H9 (cell line): ENCODE results near the gene MTHFD2. TPM values are rescaled to one million over a fixed set of nuclear protein-coding genes. Genes with fewer than 3 reads are reported as not detected.

ENCODE experiments used
- DNase-seq: peaks from one replicate; pipeline ENCODE4 v3.0.0-alpha.2; 2017
- H2AFZ ChIP-seq: one replicate; pipeline ENCODE4 v1.6.1; 2013; ENCODE audit warnings: mild to moderate bottlenecking, low read length, control low read depth, moderate library complexity
- H2AK5ac ChIP-seq: 2 replicates; pipeline ENCODE4 v1.6.1; 2013; ENCODE audit warnings: low read length, control low read depth, mixed read lengths; ENCODE audit not compliant: insufficient read length
- H2BK120ac ChIP-seq: one replicate; pipeline ENCODE4 v1.6.1; 2013; ENCODE audit warnings: low read depth, mild to moderate bottlenecking, low read length, control low read depth, inconsistent platforms; ENCODE audit not compliant: poor library complexity, severe bottlenecking
- H2BK12ac ChIP-seq: 2 replicates; pipeline ENCODE4 v1.6.1; 2013; ENCODE audit warnings: low read length, control low read depth, mixed read lengths, low read depth; ENCODE audit not compliant: insufficient read length
- H2BK15ac ChIP-seq: 2 replicates; pipeline ENCODE4 v1.6.1; 2013; ENCODE audit warnings: low read depth, low read length, control low read depth
- H2BK20ac ChIP-seq: one replicate; pipeline ENCODE4 v1.6.1; 2013; ENCODE audit warnings: low read depth, mild to moderate bottlenecking, low read length, control low read depth, inconsistent platforms; ENCODE audit not compliant: poor library complexity, severe bottlenecking
- H2BK5ac ChIP-seq: 2 replicates; pipeline ENCODE4 v1.6.1; 2013; ENCODE audit warnings: low read length, control low read depth, mixed read lengths; ENCODE audit not compliant: insufficient read length
- H3K14ac ChIP-seq: 2 replicates; pipeline ENCODE4 v1.6.1; 2013; ENCODE audit warnings: low read length, control low read depth; ENCODE audit not compliant: insufficient read depth
- H3K18ac ChIP-seq: 2 replicates; pipeline ENCODE4 v1.6.1; 2013; ENCODE audit warnings: low read depth, mild to moderate bottlenecking, mixed read lengths, low read length, control low read depth; ENCODE audit not compliant: insufficient read length
- H3K23ac ChIP-seq: 2 replicates; pipeline ENCODE4 v1.6.1; 2013; ENCODE audit warnings: low read length, control low read depth, mixed read lengths, low read depth; ENCODE audit not compliant: insufficient read length
- H3K23me2 ChIP-seq: 2 replicates; pipeline ENCODE4 v1.6.1; 2013; ENCODE audit warnings: low read depth, mild to moderate bottlenecking, mixed read lengths, low read length, control low read depth; ENCODE audit not compliant: insufficient read length, poor library complexity, severe bottlenecking
- H3K27ac ChIP-seq: 2 replicates; pipeline ENCODE4 v1.5.1; 2013; ENCODE audit warnings: low read length, control low read depth, mixed read lengths, low read depth; ENCODE audit not compliant: insufficient read length
- H3K27me3 ChIP-seq: 2 replicates; pipeline ENCODE4 v1.6.1; 2013; ENCODE audit warnings: low read length, control low read depth, inconsistent platforms; ENCODE audit not compliant: insufficient read depth
- H3K4ac ChIP-seq: 2 replicates; pipeline ENCODE4 v1.6.1; 2013; ENCODE audit warnings: low read depth, mild to moderate bottlenecking, control low read depth, inconsistent platforms, low read length, moderate library complexity
- H3K4me1 ChIP-seq: 2 replicates; pipeline ENCODE4 v1.6.1; 2013; ENCODE audit warnings: low read length, control low read depth, inconsistent platforms; ENCODE audit not compliant: insufficient read depth
- H3K4me2 ChIP-seq: 2 replicates; pipeline ENCODE4 v1.6.1; 2013; ENCODE audit warnings: low read length, control low read depth, mixed read lengths; ENCODE audit not compliant: insufficient read length, insufficient read depth
- H3K56ac ChIP-seq: 2 replicates; pipeline ENCODE4 v1.6.1; 2013; ENCODE audit warnings: low read depth, mild to moderate bottlenecking, mixed read lengths, low read length, control low read depth; ENCODE audit not compliant: insufficient read length
- H3K79me1 ChIP-seq: 2 replicates; pipeline ENCODE4 v1.6.1; 2013; ENCODE audit warnings: low read depth, mild to moderate bottlenecking, moderate library complexity, low read length, control low read depth, inconsistent platforms; ENCODE audit not compliant: insufficient read depth, poor library complexity, severe bottlenecking
- H3K79me2 ChIP-seq: 2 replicates; pipeline ENCODE4 v1.6.1; 2013; ENCODE audit warnings: low read length, control low read depth, inconsistent platforms; ENCODE audit not compliant: insufficient read depth
- H3K9ac ChIP-seq: 2 replicates; pipeline ENCODE4 v1.6.1; 2013; ENCODE audit warnings: low read length, control low read depth, mixed read lengths; ENCODE audit not compliant: insufficient read length; ENCODE audit errors: extremely low read depth
- H3K9me3 ChIP-seq: one replicate; pipeline ENCODE4 v1.6.1; 2013; ENCODE audit warnings: low read depth, low read length, inconsistent platforms; ENCODE audit not compliant: control insufficient read depth
- H3T11ph ChIP-seq: one replicate; pipeline ENCODE4 v1.6.1; 2013; ENCODE audit warnings: mild to moderate bottlenecking, low read length, control low read depth, inconsistent platforms
- H4K20me1 ChIP-seq: one replicate; pipeline ENCODE4 v1.6.1; 2013; ENCODE audit not compliant: control insufficient read depth, insufficient read length, insufficient read depth
- H4K5ac ChIP-seq: 2 replicates; pipeline ENCODE4 v1.6.1; 2013; ENCODE audit warnings: low read depth, mild to moderate bottlenecking, mixed read lengths, low read length, control low read depth; ENCODE audit not compliant: insufficient read length
- H4K8ac ChIP-seq: replicated peaks from 2 replicates; pipeline ENCODE4 v1.6.1; 2013; ENCODE audit warnings: low read length, control low read depth, mixed read lengths, low read depth; ENCODE audit not compliant: insufficient read length
- H4K91ac ChIP-seq: 2 replicates; pipeline ENCODE4 v1.6.1; 2013; ENCODE audit warnings: low read depth, mild to moderate bottlenecking, moderate library complexity, mixed read lengths, low read length, control low read depth; ENCODE audit not compliant: insufficient read length
- H3K27ac Mint-ChIP-seq, 3 experiments: 2 replicates in 2 of 3; 3 replicates in 1 of 3; pipeline ENCODE4 v1.8.0; 2020 to 2021; ENCODE audit warnings: mixed read lengths in 3 of 3, mild to moderate bottlenecking in 1 of 3, moderate library complexity in 1 of 3
- H3K27me3 Mint-ChIP-seq: 2 replicates; pipeline ENCODE4 v1.8.0; 2021; ENCODE audit warnings: low read depth, mild to moderate bottlenecking, moderate library complexity, mixed read lengths
- H3K36me3 Mint-ChIP-seq, 3 experiments: 2 replicates in 2 of 3; 3 replicates in 1 of 3; pipeline ENCODE4 v1.8.0; 2020 to 2021; ENCODE audit warnings: low read depth in 3 of 3, mixed read lengths in 3 of 3; ENCODE audit not compliant: insufficient read depth in 1 of 3
- H3K4me1 Mint-ChIP-seq, 2 experiments: 2 replicates each; pipeline ENCODE4 v1.8.0; 2020; ENCODE audit warnings: mixed read lengths in 2 of 2
- H3K4me3 Mint-ChIP-seq, 2 experiments: 2 replicates in 1 of 2; 3 replicates in 1 of 2; pipeline ENCODE4 v1.8.0; 2020 to 2021; ENCODE audit warnings: mild to moderate bottlenecking in 2 of 2, mixed read lengths in 2 of 2, moderate library complexity in 1 of 2
- H3K9me3 Mint-ChIP-seq, 2 experiments: 2 replicates in 1 of 2; 3 replicates in 1 of 2; pipeline ENCODE4 v1.8.0; 2020; ENCODE audit warnings: mild to moderate bottlenecking in 2 of 2, mixed read lengths in 2 of 2, moderate library complexity in 1 of 2
- CTCF ChIP-seq: fragments of 200-600 bp; sonication (generic); conservative IDR thresholded peaks from 3 replicates; pipeline ENCODE4 v1.8.0; 2021; ENCODE audit warnings: antibody characterized with exemption, mild to moderate bottlenecking
- WGBS: extraction: QIAGEN DNeasy Blood & Tissue Kit; methylation state at CpG from one replicate; pipeline ENCODE4 v1.1.7; 2013; ENCODE audit warnings: missing lambda C conversion rate, low lambda C conversion rate, mixed read lengths; ENCODE audit not compliant: insufficient read length; ENCODE audit errors: extremely low coverage; 5-methylcytosine and 5-hydroxymethylcytosine counted together
- total RNA-seq: library from RNA; stranded (reverse); gene quantifications from 2 replicates; pipeline ENCODE4 v1.2.1, GENCODE V29; 2021

The MTHFD2 gene
- total RNA-seq, 1 experiment from 2014 or later, result 201 TPM

- Histone ChIP-seq H3K23ac (no peak overlapping the region), H3K4me1 (no peaks in the 10 kb centered on the region), H4K8ac (no peak overlapping the region), H2BK120ac (no peak overlapping the region), H3K9ac (no peak overlapping the region), H3K23me2 (peaks cover 7% of the 10 kb centered on the region), H2AK5ac (no peak overlapping the region), H4K91ac (no peak overlapping the region), H2BK12ac (no peak overlapping the region), H3K56ac (no peak overlapping the region), H3K4ac (no peak overlapping the region), H4K20me1 (no peaks in the 10 kb centered on the region), H3K27me3 (no peaks in the 10 kb centered on the region), H3K4me2 (no peak overlapping the region), H4K5ac (no peak overlapping the region), H3K79me2 (no peaks in the 10 kb centered on the region), H2BK5ac (no peak overlapping the region), H3K9me3 (no peaks in the 10 kb centered on the region), H3K18ac (no peak overlapping the region), H3K27ac (no peak overlapping the region), H3T11ph (no peak overlapping the region), H2BK20ac (no peak overlapping the region), H2BK15ac (no peak overlapping the region), H2AFZ (no peak overlapping the region), H3K79me1 (no peaks in the 10 kb centered on the region), H3K14ac (no peak overlapping the region)
- no peak overlapping the region for H3K4me3 Mint-ChIP-seq
- no peak for DNase-seq
- TF ChIP-seq CTCF, result no peak
- H3K9me3 Mint-ChIP-seq, result no peaks in the 10 kb centered on the region
- H3K36me3 Mint-ChIP-seq, result peaks cover 8 to 47% (median 45%) of the 10 kb centered on the region in 3 experiments; a peak in 6 of 7 replicates
- H3K27me3 Mint-ChIP-seq, result no peaks in the 10 kb centered on the region
- no CpG with 5 or more reads among the region's 2 CpGs for WGBS
- H3K4me1 Mint-ChIP-seq, result peaks cover 0 to 7% of the 10 kb centered on the region in 2 experiments; a peak in 2 of 4 replicates
- H3K27ac Mint-ChIP-seq, result peak overlapping the region in 1 of 3 experiments; percentile 63; a peak in 1 of 7 replicates
These were observed 45.5 kb upstream of the MTHFD2 start for GRCh38 chr2:74152954-74153353.
